Natural killer cell (primary cell): ENCODE measurements around the gene PRDM12. TPM values are rescaled to one million over a fixed set of nuclear protein-coding genes. Genes with fewer than 3 reads are reported as not detected.

Experiments used
- ATAC-seq, 3 donors: fragments of 150-1000 bp in 2 of 3; fragments of 200-7000 bp in 1 of 3; cut with Tn5 transposase; 1 replicate in 1 of 3; 2 replicates in 2 of 3; pipeline ENCODE4 v1.10.0; 2021; ENCODE audit warnings: mild to moderate bottlenecking in 2 of 3, moderate library complexity in 2 of 3
- DNase-seq, 2 donors: peaks; one replicate each; pipeline versions ENCODE4 v3.0.0 to v3.0.0-alpha.2; 2013 to 2021; ENCODE audit warnings: mixed read lengths in 1 of 2
- H3K27ac ChIP-seq: one replicate; pipeline ENCODE4 v1.5.1; 2013; ENCODE audit warnings: mild to moderate bottlenecking, low read length
- H3K27me3 ChIP-seq: one replicate; pipeline ENCODE4 v1.6.1; 2013; ENCODE audit warnings: low read length; ENCODE audit not compliant: control insufficient read depth, insufficient read depth
- H3K36me3 ChIP-seq: one replicate; pipeline ENCODE4 v1.6.1; 2013; ENCODE audit warnings: low read length; ENCODE audit not compliant: control insufficient read depth, insufficient read depth
- H3K4me1 ChIP-seq: one replicate; pipeline ENCODE4 v1.6.1; 2013; ENCODE audit warnings: low read length; ENCODE audit not compliant: control insufficient read depth, insufficient read depth
- H3K4me3 ChIP-seq: one replicate; pipeline ENCODE4 v1.5.1; 2013; ENCODE audit warnings: low read length
- H3K9me3 ChIP-seq: one replicate; pipeline ENCODE4 v1.6.1; 2013; ENCODE audit warnings: low read length; ENCODE audit not compliant: control insufficient read depth, insufficient read depth
- H3K27ac Mint-ChIP-seq, 2 donors: one replicate each; pipeline ENCODE4 v1.8.0; 2022; ENCODE audit warnings: mild to moderate bottlenecking in 2 of 2, mixed read lengths in 2 of 2, moderate library complexity in 1 of 2
- H3K27me3 Mint-ChIP-seq, 2 donors: one replicate each; pipeline ENCODE4 v1.8.0; 2022; ENCODE audit warnings: low read depth in 2 of 2, mixed read lengths in 2 of 2
- H3K36me3 Mint-ChIP-seq: one replicate; pipeline ENCODE4 v1.8.0; 2022; ENCODE audit warnings: mixed read lengths
- H3K4me1 Mint-ChIP-seq, 2 donors: one replicate each; pipeline ENCODE4 v1.8.0; 2022; ENCODE audit warnings: mixed read lengths in 2 of 2
- H3K4me3 Mint-ChIP-seq: one replicate; pipeline ENCODE4 v1.8.0; 2022; ENCODE audit warnings: mild to moderate bottlenecking, moderate library complexity, mixed read lengths
- H3K9me3 Mint-ChIP-seq, 2 donors: one replicate each; pipeline ENCODE4 v1.8.0; 2022; ENCODE audit warnings: mixed read lengths in 2 of 2
- CTCF ChIP-seq: fragments of 200-600 bp; IDR thresholded peaks from one replicate; pipeline ENCODE4 v1.8.0; 2022; ENCODE audit warnings: antibody characterized with exemption
- WGBS: methylation state at CpG from one replicate; pipeline ENCODE4 v1.1.7; 2013; ENCODE audit warnings: missing lambda C conversion rate; ENCODE audit not compliant: insufficient coverage; 5-methylcytosine and 5-hydroxymethylcytosine counted together
- intact Hi-C: fragments of 100-400 bp; cut with micrococcal nuclease; formaldehyde crosslinking; loops from one replicate; pipeline ENCODE4 v1.14.2; 2022
- total RNA-seq, 4 donors: library from RNA; stranded (reverse); fragments of 120-200 nt in 1 of 4; gene quantifications; one replicate each; pipeline versions ENCODE4 v1.2.3 to v1.2.4, GENCODE V29; 2013 to 2022

Gene PRDM12
- total RNA-seq, 3 donors from 2014 or later (not counting 1 experiment from before 2014, with no cell fraction given): 0.09 to 0.15 TPM; not detected in 1

DNA sequence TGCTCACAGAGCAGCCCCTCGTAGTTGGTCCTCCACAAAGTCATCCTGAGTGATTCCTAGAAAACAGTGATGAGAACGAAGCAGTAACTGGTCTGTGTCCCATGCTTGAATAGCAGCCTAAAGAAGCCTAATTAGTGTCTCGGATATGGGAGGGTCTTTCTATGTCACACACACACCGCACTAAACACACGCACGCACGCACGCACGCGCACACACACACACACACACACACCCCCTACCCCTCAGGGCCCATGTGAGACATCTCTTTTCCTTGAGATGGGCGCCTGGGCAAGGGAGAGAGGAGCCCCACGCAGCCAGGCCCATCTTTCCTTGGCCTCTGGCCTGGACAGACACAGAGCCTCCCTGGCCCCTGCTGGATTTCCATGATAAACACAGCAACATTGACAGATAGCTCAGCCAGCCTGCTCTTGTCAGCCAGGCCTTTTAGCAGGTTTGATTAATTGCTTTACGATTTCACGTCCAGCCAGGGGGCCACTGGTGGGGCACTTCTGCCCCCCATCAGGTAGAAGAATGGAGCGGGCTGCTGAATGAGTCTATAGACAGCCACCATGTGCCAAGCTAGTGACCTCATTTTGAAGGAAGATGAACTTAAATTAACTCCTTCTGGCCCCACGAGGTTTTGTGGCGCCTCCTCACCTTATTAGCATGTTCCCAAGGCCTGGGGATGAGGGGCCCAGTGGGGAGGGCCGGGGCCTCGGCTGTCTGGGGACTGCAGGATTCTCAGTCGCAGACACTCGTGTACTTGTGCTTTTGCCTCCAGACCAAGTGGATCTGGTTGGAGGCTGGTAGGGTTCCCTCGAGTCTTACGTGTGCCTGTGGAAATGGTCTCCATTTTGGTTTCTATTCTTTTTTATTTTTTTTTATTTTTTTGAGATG, 36.2 kb upstream of the PRDM12 start:
- H3K36me3 ChIP-seq: peaks cover 81% of the 10 kb centered on the region
- DNase-seq (no peak), ATAC-seq (no peak)
- Mint-ChIP-seq H3K4me1 (no peaks in the 10 kb centered on the region), H3K27ac (no peak overlapping the region), H3K4me3 (no peak overlapping the region), H3K9me3 (no peaks in the 10 kb centered on the region), H3K36me3 (peaks cover 9% of the 10 kb centered on the region), H3K27me3 (no peaks in the 10 kb centered on the region)
- no peak overlapping the region for H3K4me3 ChIP-seq
- TF ChIP-seq CTCF: no peak
- H3K9me3 ChIP-seq: no peaks in the 10 kb centered on the region
- intact Hi-C loops: no loop called here
- H3K27me3 ChIP-seq: no peaks in the 10 kb centered on the region
- no peaks in the 10 kb centered on the region for H3K4me1 ChIP-seq
- no peak overlapping the region for H3K27ac ChIP-seq
- WGBS: 86% methylated on average over 23 of the region's 23 CpGs

- ATAC-seq (no peak), DNase-seq (no peak)
- no peaks in the 10 kb centered on the region for H3K27me3 ChIP-seq
- WGBS: 98% methylated on average over 13 of the region's 13 CpGs
- Mint-ChIP-seq H3K36me3 (no peaks in the 10 kb centered on the region), H3K9me3 (no peaks in the 10 kb centered on the region), H3K4me1 (no peaks in the 10 kb centered on the region), H3K27me3 (no peaks in the 10 kb centered on the region), H3K27ac (peak overlapping the region in 1 of 2 donors; percentile 50), H3K4me3 (no peak overlapping the region)
- peaks cover 81% of the 10 kb centered on the region for H3K36me3 ChIP-seq
- H3K4me1 ChIP-seq: no peaks in the 10 kb centered on the region
- no peaks in the 10 kb centered on the region for H3K9me3 ChIP-seq
- H3K27ac ChIP-seq: no peak overlapping the region
- H3K4me3 ChIP-seq: no peak overlapping the region
- intact Hi-C loops: no loop called here
- no peak for TF ChIP-seq CTCF
Observed at GRCh38 chr9:130629443-130630070, 34.8 kb upstream of the PRDM12 start.

- H3K36me3 Mint-ChIP-seq: no peaks in the 10 kb centered on the region
- Histone ChIP-seq H3K27me3 (no peaks in the 10 kb centered on the region), H3K4me1 (no peaks in the 10 kb centered on the region), H3K9me3 (no peaks in the 10 kb centered on the region), H3K36me3 (peaks cover 84% of the 10 kb centered on the region), H3K4me3 (no peak overlapping the region), H3K27ac (no peak overlapping the region)
- intact Hi-C loops: no loop called here
- peak overlapping the region in 1 of 2 donors; percentile 50 for H3K27ac Mint-ChIP-seq
- ATAC-seq (no peak), DNase-seq (no peak)
- H3K27me3 Mint-ChIP-seq: no peaks in the 10 kb centered on the region
- no peak for TF ChIP-seq CTCF
- no peaks in the 10 kb centered on the region for H3K9me3 Mint-ChIP-seq
- 94% methylated on average over 4 of the region's 4 CpGs for WGBS
- no peak overlapping the region for H3K4me3 Mint-ChIP-seq
- no peaks in the 10 kb centered on the region for H3K4me1 Mint-ChIP-seq
Observed at GRCh38 chr9:130630071-130630450, 34.3 kb upstream of the PRDM12 start.
